Dermis blood vessel endothelial cell (primary cell): ENCODE data around the gene VPS37B. TPM values are rescaled to one million over a fixed set of nuclear protein-coding genes. Genes with fewer than 3 reads are reported as not detected.
"Not testable (repeated sequence)": the region's sequence is repeated elsewhere in the genome, so short reads cannot be mapped to it uniquely, and the experiment has no call there.

Source experiments
- DNase-seq: peaks from one replicate; pipeline ENCODE4 v3.0.0; 2010
- total RNA-seq: library from RNA; depleted of rRNA; stranded (reverse); fragments of >200 nt; gene quantifications from 2 replicates; pipeline ENCODE4 v1.2.3, GENCODE V29; 2014

VPS37B gene
- total RNA-seq, 1 donor from 2014 or later: 19.6 TPM

- not testable (repeated sequence) for DNase-seq
These were observed 9.3 kb upstream of the VPS37B start for GRCh38 chr12:122905258-122905657.

GRCh38 chr12:122903693-122904034, 7.7 kb upstream of the VPS37B start:
- no peak for DNase-seq

GRCh38 chr12:122902854-122903692, 7.1 kb upstream of the VPS37B start:
- no peak for DNase-seq

- DNase-seq: no peak
These were observed 4.0 kb upstream of the VPS37B start for GRCh38 chr12:122899887-122900286.

GRCh38 chr12:122896662-122897061, 738 bp upstream of the VPS37B start:
- no peak for DNase-seq

GRCh38 chr12:122895320-122895703, 612 bp downstream of the VPS37B start:
- peak; percentile 38 for DNase-seq

GRCh38 chr12:122894193-122895121, 1.5 kb downstream of the VPS37B start:
- DNase-seq: peak; percentile 39

- DNase-seq: no peak
These were observed 2.4 kb downstream of the VPS37B start for GRCh38 chr12:122893208-122894153.

GRCh38 chr12:122892724-122893123, 3.2 kb downstream of the VPS37B start:
- not testable (repeated sequence) for DNase-seq

- DNase-seq: peak; percentile 46
These were observed 4.0 kb downstream of the VPS37B start for GRCh38 chr12:122891661-122892525.

GRCh38 chr12:122889761-122890520, 6.0 kb downstream of the VPS37B start:
- no peak for DNase-seq

GRCh38 chr12:122888232-122888752, 7.6 kb downstream of the VPS37B start:
- peak; percentile 96 for DNase-seq

GRCh38 chr12:122887819-122888212, 8.1 kb downstream of the VPS37B start:
- no peak for DNase-seq

- DNase-seq: peak; percentile 78
These were observed 8.8 kb downstream of the VPS37B start for GRCh38 chr12:122886851-122887818.

- DNase-seq: no peak
These were observed 9.8 kb downstream of the VPS37B start for GRCh38 chr12:122886161-122886560.

- no peak for DNase-seq
These were observed 11.1 kb downstream of the VPS37B start for GRCh38 chr12:122884860-122885259.

- no peak for DNase-seq
These were observed 11.7 kb downstream of the VPS37B start for GRCh38 chr12:122884091-122884826.

GRCh38 chr12:122882908-122883558, 12.9 kb downstream of the VPS37B start:
- DNase-seq: peak; percentile 65
